ENCODE data around the gene ANAPC7. TPM values are rescaled to one million over a fixed set of nuclear protein-coding genes. Genes with fewer than 3 reads are reported as not detected.
"Not testable (repeated sequence)": the region's sequence is repeated elsewhere in the genome, so short reads cannot be mapped to it uniquely, and the experiment has no call there.

The ANAPC7 gene
- 10 to 100 TPM; 53.0 to 64.3 TPM for total RNA-seq

- peak; percentile 90 for DNase-seq
- Mint-ChIP-seq H3K36me3 (ENCODE audit: low read depth) (peaks cover 19% of the 10 kb centered on the region), H3K9me3 (ENCODE audit: insufficient read depth) (no peaks in the 10 kb centered on the region), H3K27ac (peak within 1 kb of the TSS; percentile 99), H3K4me1 (ENCODE audit: low read depth) (peaks cover 27% of the 10 kb centered on the region), H3K4me3 (peak within 1 kb of the TSS; percentile 97), H3K27me3 (ENCODE audit: low read depth) (no peaks in the 10 kb centered on the region)
- peak; percentile 90 for ATAC-seq
- POLR2A ChIA-PET: interaction anchor here (0.9 to 1.4 kb wide), 2 partner anchors 28 to 47 kb away, joined by 3 to 5 read pairs; partner anchors contain the start of gene ARPC3
- CTCF ChIA-PET: interaction anchor here (1.7 kb wide), 1 partner anchor 28 kb away, joined by 10 read pairs; no protein-coding TSS in a partner anchor
Measured at GRCh38 chr12:110403146-110403975, at the start of gene ANAPC7. Gene ANAPC7, minus strand, starts transcription at chr12:110403708. Its CDS starts 81 bp downstream, at chr12:110403627.

- Mint-ChIP-seq H3K4me3 (peak overlapping the region; percentile 100), H3K27ac (peak overlapping the region; percentile 100), H3K27me3 (ENCODE audit: low read depth) (no peaks in the 10 kb centered on the region), H3K4me1 (ENCODE audit: low read depth) (peaks cover 44% of the 10 kb centered on the region), H3K9me3 (ENCODE audit: insufficient read depth) (no peaks in the 10 kb centered on the region), H3K36me3 (ENCODE audit: low read depth) (peaks cover 58% of the 10 kb centered on the region)
- CTCF ChIA-PET: interaction anchor here (1.4 to 6.7 kb wide), 11 partner anchors 8 to 161 kb away, joined by 4 to 144 read pairs (median 14); partner anchors contain the start of genes FAM216A, GPN3, RAD9B and TCTN1
- DNase-seq (no peak), ATAC-seq (no peak)
- POLR2A ChIA-PET: interaction anchor here (0.5 to 3.7 kb wide), 3 partner anchors 18 to 325 kb away, joined by 3 to 75 read pairs (median 5); partner anchors contain the start of genes FAM216A and GPN3
Measured at GRCh38 chr12:110451263-110451662, 47.8 kb upstream of the ANAPC7 start.

- Mint-ChIP-seq H3K9me3 (ENCODE audit: insufficient read depth) (no peaks in the 10 kb centered on the region), H3K36me3 (ENCODE audit: low read depth) (peaks cover 56% of the 10 kb centered on the region), H3K27me3 (ENCODE audit: low read depth) (no peaks in the 10 kb centered on the region), H3K4me1 (ENCODE audit: low read depth) (peaks cover 45% of the 10 kb centered on the region), H3K27ac (peak within 1 kb of the TSS; percentile 100), H3K4me3 (peak within 1 kb of the TSS; percentile 100)
- ChIA-PET POLR2A (interaction anchor here (0.6 to 3.7 kb wide), 43 partner anchors 9 to 452 kb away, joined by 3 to 75 read pairs (median 4); partner anchors contain the start of genes ANAPC7, FAM216A, GPN3 and PPP1CC), CTCF (interaction anchor here (0.6 to 6.7 kb wide), 56 partner anchors 9 to 438 kb away, joined by 3 to 144 read pairs (median 4); partner anchors contain the start of genes FAM216A, GPN3, RAD9B and TCTN1)
- DNase-seq (peak; percentile 98), ATAC-seq (peak; percentile 97)
Measured at GRCh38 chr12:110449799-110450497, 46.4 kb upstream of the ANAPC7 start, which contains the start of gene ARPC3. Gene ARPC3, minus strand, starts transcription at chr12:110450337. Its CDS starts 77 bp downstream, at chr12:110450260.

GRCh38 chr12:110444455-110444854 lies 40.9 kb upstream of the ANAPC7 start:
- DNase-seq (no peak), ATAC-seq (no peak)
- ChIA-PET POLR2A (interaction anchor here (1.5 kb wide), 2 partner anchors 13 to 84 kb away, joined by 3 to 4 read pairs; no protein-coding TSS in a partner anchor), CTCF (interaction anchor here (3.2 kb wide), 1 partner anchor 13 kb away, joined by 16 read pairs; no protein-coding TSS in a partner anchor)
- no peaks in the 10 kb centered on the region for H3K9me3 Mint-ChIP-seq (ENCODE audit: insufficient read depth)
- H3K27ac Mint-ChIP-seq: no peak overlapping the region
- H3K27me3 Mint-ChIP-seq (ENCODE audit: low read depth): no peaks in the 10 kb centered on the region
- H3K4me3 Mint-ChIP-seq: no peak overlapping the region
- peaks cover 55% of the 10 kb centered on the region for H3K36me3 Mint-ChIP-seq (ENCODE audit: low read depth)
- peaks cover 26% of the 10 kb centered on the region for H3K4me1 Mint-ChIP-seq (ENCODE audit: low read depth)

- Mint-ChIP-seq H3K4me1 (ENCODE audit: low read depth) (no peaks in the 10 kb centered on the region), H3K27ac (no peak overlapping the region), H3K36me3 (ENCODE audit: low read depth) (peaks cover 51% of the 10 kb centered on the region), H3K9me3 (ENCODE audit: insufficient read depth) (no peaks in the 10 kb centered on the region), H3K27me3 (ENCODE audit: low read depth) (no peaks in the 10 kb centered on the region), H3K4me3 (no peak overlapping the region)
- DNase-seq: no peak
- CTCF ChIA-PET: interaction anchor here (1.1 kb wide), 1 partner anchor 32 kb away, joined by 3 read pairs; the partner anchor contains the start of gene GPN3
- no peak for ATAC-seq
- POLR2A ChIA-PET: no interaction called here
Measured at GRCh38 chr12:110436231-110436630, 32.7 kb upstream of the ANAPC7 start.

- Mint-ChIP-seq H3K4me1 (ENCODE audit: low read depth) (no peaks in the 10 kb centered on the region), H3K4me3 (no peak overlapping the region), H3K9me3 (ENCODE audit: insufficient read depth) (no peaks in the 10 kb centered on the region), H3K27ac (no peak overlapping the region), H3K36me3 (ENCODE audit: low read depth) (peaks cover 26% of the 10 kb centered on the region), H3K27me3 (ENCODE audit: low read depth) (no peaks in the 10 kb centered on the region)
- no peak for ATAC-seq
- no peak for DNase-seq
- CTCF ChIA-PET: interaction anchor here (0.6 to 2.2 kb wide), 71 partner anchors 8 to 587 kb away, joined by 3 to 37 read pairs (median 5); partner anchors contain the start of genes ANAPC7, ARPC3, ATP2A2 and C12orf76
- POLR2A ChIA-PET: interaction anchor here (0.6 to 1.7 kb wide), 11 partner anchors 11 to 89 kb away, joined by 3 to 27 read pairs (median 3); partner anchors contain the start of genes ANAPC7, ARPC3, FAM216A and GPN3
Measured at GRCh38 chr12:110431957-110432587, 28.6 kb upstream of the ANAPC7 start.

- ATAC-seq; H3K9me3 Mint-ChIP-seq (ENCODE audit: insufficient read depth); H3K36me3 Mint-ChIP-seq (ENCODE audit: low read depth); POLR2A ChIA-PET; CTCF ChIA-PET; DNase-seq; H3K27ac Mint-ChIP-seq; H3K4me3 Mint-ChIP-seq; H3K27me3 Mint-ChIP-seq (ENCODE audit: low read depth); H3K4me1 Mint-ChIP-seq (ENCODE audit: low read depth): not testable (repeated sequence)
Measured at GRCh38 chr12:110429676-110430075, 26.2 kb upstream of the ANAPC7 start.

- peaks cover 19% of the 10 kb centered on the region for H3K27me3 Mint-ChIP-seq (ENCODE audit: low read depth)
- CTCF ChIA-PET: no interaction called here
- POLR2A ChIA-PET: no interaction called here
- no peaks in the 10 kb centered on the region for H3K4me1 Mint-ChIP-seq (ENCODE audit: low read depth)
- no peak overlapping the region for H3K4me3 Mint-ChIP-seq
- H3K27ac Mint-ChIP-seq: no peak overlapping the region
- no peaks in the 10 kb centered on the region for H3K36me3 Mint-ChIP-seq (ENCODE audit: low read depth)
- DNase-seq (no peak), ATAC-seq (no peak)
- no peaks in the 10 kb centered on the region for H3K9me3 Mint-ChIP-seq (ENCODE audit: insufficient read depth)
Measured at GRCh38 chr12:110426406-110426805, 22.9 kb upstream of the ANAPC7 start.

GRCh38 chr12:110424237-110424636 lies 20.7 kb upstream of the ANAPC7 start:
- no peaks in the 10 kb centered on the region for H3K9me3 Mint-ChIP-seq (ENCODE audit: insufficient read depth)
- DNase-seq: no peak
- POLR2A ChIA-PET: interaction anchor here (1.2 kb wide), 1 partner anchor 25 kb away, joined by 3 read pairs; the partner anchor contains the start of gene ARPC3
- H3K36me3 Mint-ChIP-seq (ENCODE audit: low read depth): no peaks in the 10 kb centered on the region
- CTCF ChIA-PET: interaction anchor here (0.6 to 1.3 kb wide), 2 partner anchors 74 to 139 kb away, joined by 3 to 4 read pairs; no protein-coding TSS in a partner anchor
- H3K4me1 Mint-ChIP-seq (ENCODE audit: low read depth): no peaks in the 10 kb centered on the region
- no peak overlapping the region for H3K27ac Mint-ChIP-seq
- H3K27me3 Mint-ChIP-seq (ENCODE audit: low read depth): peaks cover 25% of the 10 kb centered on the region
- H3K4me3 Mint-ChIP-seq: no peak overlapping the region
- ATAC-seq: no peak

GRCh38 chr12:110421701-110422100 lies 18.2 kb upstream of the ANAPC7 start:
- Mint-ChIP-seq H3K4me1 (ENCODE audit: low read depth) (no peaks in the 10 kb centered on the region), H3K36me3 (ENCODE audit: low read depth) (no peaks in the 10 kb centered on the region), H3K27ac (no peak overlapping the region), H3K4me3 (no peak overlapping the region), H3K27me3 (ENCODE audit: low read depth) (peaks cover 25% of the 10 kb centered on the region), H3K9me3 (ENCODE audit: insufficient read depth) (no peaks in the 10 kb centered on the region)
- DNase-seq (no peak), ATAC-seq (no peak)
- CTCF ChIA-PET: interaction anchor here (2.1 kb wide), 1 partner anchor 10 kb away, joined by 9 read pairs; no protein-coding TSS in a partner anchor
- POLR2A ChIA-PET: no interaction called here
